GM19372 (cell line): ENCODE results near the gene RBMS1.
"Not testable (repeated sequence)": the region's sequence is repeated elsewhere in the genome, so short reads cannot be mapped to it uniquely, and the experiment has no call there.

Source experiments
- ATAC-seq: cut with Tn5 transposase; IDR thresholded peaks from one replicate; pipeline ENCODE4 v1.9.1; 2021; ENCODE audit warnings: mild to moderate bottlenecking, low read depth, moderate library complexity; ENCODE audit not compliant: unreplicated experiment

The RBMS1 gene

GRCh38 chr2:160505256-160505655 lies 11.6 kb upstream of the RBMS1 start:
- no peak for ATAC-seq

DNA sequence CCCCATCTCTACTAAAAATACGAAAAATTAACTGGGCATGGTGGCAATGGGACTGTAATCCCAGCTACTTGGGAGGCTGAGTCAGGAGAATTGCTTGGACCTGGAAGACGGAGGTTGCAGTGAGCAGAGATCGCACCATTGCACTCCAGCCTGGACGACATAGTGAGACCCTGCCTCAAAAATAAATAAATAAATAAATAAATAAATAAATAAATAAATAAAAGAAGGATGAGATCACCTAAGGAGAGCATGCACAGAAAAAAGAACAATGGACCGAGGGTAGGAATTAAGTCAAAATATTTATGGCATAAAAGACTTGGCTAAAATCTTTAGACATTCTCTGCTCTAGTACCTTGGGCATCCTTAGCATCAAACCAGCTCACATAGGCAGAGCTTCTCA lies 8.9 kb upstream of the RBMS1 start:
- ATAC-seq = no peak

DNA sequence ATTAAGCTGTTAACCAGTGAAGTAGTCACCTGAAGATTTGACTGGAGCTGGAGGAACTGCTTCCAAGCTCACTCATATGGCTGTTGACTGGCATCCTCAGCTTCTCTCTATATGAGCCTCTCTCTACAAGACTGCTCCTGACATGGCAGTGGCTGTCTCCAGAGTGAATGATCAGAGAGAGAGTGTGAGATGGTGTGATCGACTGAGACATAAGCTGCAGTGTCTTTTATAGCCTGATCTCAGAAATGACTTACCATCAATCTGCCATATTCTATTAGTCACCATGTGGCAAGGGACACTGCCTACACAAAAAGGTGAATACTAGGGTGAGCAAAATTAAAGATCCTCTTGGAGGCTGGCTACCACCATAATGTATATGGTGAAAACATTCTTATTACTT lies 7.8 kb upstream of the RBMS1 start:
- ATAC-seq = no peak

DNA sequence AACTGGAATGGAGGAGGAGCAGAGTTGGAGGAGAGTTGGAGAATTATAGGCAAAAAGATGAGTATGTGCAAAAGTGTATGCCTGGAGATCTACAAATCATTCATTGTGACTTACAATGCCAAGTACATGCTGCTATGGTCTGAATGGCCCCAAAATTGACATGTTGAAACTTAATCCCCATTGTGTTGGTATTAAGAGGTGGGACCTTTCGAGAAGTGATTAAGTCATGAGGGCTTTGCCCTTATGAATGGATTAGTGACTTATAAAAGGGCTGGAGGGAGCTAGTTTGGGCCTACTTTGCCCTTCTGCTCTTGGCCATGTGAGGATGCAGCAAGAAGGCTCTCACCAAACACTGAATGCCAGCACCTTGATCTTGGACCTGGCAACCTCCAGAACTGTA lies 6.3 kb upstream of the RBMS1 start:
- ATAC-seq = no peak

- ATAC-seq = no peak
These were observed 4.5 kb upstream of the RBMS1 start for GRCh38 chr2:160498137-160498536.

DNA sequence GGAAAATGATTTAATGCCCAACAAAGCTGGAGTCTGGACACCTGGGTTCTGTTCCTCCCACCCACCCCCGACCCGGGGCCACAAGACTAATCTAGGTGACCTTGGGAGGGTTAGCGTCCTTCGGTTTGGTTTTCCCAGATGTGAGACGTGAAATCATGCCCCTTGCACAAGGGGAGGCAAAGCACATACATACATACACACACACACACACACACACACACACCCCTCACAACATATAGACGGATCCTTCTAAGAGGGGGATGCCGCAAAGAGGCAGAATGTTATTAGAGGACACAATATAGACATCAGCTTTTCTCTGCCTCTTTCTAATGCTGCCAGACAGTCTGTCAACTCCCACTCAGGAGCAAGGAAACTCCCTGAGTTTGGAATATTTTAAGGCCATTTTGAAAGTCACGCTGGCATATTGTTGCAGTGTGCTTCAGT lies 616 bp upstream of the RBMS1 start:
- ATAC-seq = no peak

GRCh38 chr2:160492401-160493226 lies 993 bp downstream of the RBMS1 start:
- peak; percentile 48 for ATAC-seq

DNA sequence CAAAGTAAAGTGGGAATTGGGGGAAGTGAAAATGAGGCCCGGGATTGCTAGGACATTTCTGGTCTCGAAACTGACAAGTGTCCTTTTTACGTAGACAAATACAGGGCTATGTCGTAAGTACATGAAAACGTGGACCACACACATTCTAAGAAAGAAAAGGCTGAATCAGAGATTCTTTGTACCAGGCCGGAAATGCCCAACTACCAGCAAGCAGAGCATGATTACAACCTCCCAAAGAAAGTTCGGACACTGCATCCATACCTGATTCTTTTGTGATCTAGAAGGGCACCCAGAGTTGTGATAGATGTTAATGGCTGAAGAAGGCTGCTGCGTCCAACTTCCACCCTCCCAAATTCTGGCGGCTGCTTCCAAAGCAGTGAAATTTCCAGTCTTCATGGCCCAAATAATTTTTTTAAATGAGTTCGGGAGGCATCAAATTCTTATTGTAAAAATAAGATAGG lies 1.7 kb downstream of the RBMS1 start:
- ATAC-seq = no peak

DNA sequence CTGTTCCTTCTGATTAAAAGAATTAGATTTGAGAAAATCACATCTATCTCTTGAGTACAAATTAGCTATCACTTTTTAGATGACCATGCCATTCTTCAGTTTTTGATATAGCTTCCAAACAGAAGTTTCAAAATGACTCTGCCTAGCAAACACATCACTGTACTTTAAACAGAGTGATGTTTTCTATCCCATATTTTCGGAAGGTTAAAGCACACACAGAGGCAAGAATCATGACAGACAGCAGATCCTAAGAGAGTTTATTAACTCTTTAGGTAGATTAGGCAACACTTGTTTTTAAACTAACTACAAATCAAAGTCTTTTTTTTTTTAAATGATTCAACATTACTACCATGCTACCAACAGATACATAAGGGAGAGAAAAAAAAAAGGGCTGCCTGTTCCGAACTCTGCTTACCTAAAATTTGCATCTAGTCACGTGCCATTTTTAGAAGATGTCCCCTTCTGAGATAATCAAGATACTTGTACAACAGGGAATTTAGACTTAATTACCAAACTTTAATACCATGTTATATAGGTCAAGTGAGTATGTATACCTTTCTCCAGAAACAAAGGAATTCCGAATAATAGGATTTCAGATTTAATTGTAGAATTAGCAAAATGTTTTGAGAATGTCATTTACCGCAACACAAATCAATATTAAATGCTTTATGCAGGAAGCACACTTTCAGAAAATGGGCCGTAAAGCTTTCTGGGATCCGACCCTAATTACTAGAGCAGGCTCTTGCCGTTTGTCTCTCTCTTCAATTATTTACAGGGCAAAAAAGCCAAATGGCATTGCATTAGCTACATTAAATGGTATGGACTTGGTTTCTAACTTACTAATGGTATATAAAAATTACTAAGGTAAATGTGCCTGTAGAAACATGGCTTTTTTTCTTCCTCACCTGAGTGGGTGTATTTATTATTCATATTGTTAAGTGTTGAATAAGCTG lies 2.6 kb downstream of the RBMS1 start:
- ATAC-seq = no peak

DNA sequence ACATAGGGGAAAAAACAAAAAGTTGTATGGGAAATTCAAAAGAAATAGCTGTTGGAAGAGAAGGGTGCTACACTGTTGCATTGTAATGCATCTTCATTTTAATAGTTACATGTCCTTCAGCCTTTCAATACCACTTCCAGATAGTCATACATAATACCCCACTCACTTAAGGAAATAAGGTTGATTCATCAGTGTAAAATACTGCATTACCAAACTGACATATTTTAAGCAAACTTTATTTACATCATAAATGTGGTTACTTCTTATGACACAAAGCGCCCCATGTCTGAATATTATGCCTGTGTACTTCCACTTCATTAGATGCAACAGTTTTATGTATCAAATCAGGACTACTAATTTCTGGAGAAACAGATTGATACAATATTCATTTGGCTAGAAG lies 4.5 kb downstream of the RBMS1 start:
- no peak for ATAC-seq

DNA sequence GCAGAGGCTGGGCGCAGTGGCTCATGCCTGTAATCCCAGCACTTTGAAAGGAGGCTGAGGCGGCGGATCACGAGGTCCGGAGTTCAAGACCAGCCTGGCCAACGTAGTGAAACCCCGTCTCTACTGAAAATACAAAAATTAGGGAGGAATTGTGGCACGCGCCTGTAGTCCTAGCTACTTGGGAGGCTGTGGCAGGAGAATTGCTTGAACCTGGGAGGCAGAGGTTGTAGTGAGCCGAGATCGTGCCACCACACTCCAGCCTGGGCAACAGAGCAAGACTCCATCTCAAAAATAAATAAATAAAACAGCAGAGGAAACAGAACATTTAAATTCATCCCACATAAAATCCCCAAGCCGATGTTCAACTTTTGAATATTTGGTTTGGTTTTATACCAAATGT lies 5.3 kb downstream of the RBMS1 start:
- ATAC-seq = not testable (repeated sequence)

DNA sequence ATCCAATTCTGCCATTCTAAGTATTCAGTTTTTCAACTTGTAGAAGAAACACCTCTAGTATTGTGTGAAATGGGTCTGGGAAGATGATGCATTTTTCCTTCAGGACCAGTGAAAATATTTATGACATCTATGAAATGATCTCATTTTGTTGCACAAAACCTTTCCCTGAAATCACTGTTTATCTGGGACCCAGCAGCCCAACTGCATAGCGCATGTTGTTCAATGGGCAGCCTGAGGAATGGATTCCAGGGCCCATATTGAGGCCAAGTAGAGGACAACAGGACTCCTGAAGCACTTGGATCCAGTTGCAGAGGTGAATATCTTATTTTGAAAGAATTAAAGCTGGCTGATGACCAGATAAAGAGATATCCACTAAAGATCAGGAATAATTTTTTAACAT lies 7.3 kb downstream of the RBMS1 start:
- ATAC-seq = no peak

DNA sequence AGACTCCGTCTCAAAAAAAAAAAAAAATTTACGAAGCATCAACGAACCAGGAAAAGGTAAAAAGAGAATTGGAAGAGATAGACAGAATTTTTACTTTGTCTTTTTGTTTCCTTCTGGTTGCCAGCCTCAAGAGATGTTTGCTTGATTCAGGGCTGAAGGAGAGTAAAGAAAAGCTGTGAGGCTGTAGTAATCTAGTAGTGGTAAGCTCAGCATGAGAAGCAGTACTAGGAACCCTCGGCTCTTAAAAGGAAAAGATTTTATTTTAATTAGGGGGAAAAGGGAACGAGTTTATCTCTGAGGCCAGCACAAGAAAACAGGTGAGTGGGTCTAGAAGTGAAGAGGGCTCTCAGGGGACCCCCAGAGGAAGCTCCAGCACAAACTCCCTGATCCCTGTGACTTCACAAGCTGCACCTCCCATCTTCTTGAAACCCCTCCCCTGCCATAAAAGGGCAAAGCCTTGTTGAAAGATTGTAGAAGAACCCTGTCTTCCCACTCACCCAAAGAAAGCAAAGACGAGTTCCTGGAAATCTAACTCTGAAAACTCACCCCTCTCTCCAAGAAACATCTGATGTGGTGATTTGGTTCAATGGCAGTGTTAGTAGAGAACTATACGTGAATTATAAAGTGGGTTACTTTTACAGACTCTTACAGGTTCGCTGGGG lies 8.6 kb downstream of the RBMS1 start:
- no peak for ATAC-seq

GRCh38 chr2:160482673-160483072 lies 10.9 kb downstream of the RBMS1 start:
- ATAC-seq = no peak

DNA sequence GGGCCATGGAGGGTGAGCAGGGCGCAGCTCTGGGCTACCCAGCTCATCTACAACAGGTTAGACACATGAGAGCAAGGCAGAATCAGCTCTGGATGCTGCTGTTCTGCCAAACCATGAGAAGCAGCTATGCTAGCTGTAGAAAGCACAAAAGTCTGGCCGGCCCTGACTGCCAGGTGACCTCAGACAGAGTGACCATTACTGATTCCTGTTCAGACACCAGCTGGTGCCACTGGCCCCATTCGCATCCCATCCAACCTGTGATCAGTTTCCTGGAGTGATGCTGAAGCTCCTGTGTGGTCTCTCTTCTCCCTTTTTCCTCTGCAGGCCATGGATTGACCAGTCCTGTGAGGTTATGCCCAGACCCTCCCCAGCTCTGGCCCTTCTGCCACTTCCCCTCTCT lies 14.3 kb downstream of the RBMS1 start:
- no peak for ATAC-seq

GRCh38 chr2:160478660-160479059 lies 14.9 kb downstream of the RBMS1 start:
- no peak for ATAC-seq

DNA sequence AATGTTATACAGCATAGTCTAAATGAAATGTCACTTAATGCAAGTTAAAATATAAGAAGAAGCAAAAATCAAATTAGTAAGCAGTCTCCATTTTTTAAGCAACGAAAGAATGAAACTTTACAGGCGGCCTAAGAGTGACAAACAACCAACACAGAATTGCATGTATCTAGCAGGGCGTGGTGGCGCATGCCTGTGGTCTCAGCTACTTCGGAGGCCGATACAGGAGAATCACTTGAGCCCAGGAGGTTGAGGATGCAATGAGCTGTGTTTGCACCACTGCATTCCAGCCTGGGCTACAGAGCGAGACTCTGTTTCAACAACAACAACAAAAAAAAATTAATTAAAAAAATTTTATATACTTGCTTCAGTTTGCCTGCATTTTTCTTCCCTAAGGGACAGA lies 16.6 kb downstream of the RBMS1 start:
- ATAC-seq = no peak

DNA sequence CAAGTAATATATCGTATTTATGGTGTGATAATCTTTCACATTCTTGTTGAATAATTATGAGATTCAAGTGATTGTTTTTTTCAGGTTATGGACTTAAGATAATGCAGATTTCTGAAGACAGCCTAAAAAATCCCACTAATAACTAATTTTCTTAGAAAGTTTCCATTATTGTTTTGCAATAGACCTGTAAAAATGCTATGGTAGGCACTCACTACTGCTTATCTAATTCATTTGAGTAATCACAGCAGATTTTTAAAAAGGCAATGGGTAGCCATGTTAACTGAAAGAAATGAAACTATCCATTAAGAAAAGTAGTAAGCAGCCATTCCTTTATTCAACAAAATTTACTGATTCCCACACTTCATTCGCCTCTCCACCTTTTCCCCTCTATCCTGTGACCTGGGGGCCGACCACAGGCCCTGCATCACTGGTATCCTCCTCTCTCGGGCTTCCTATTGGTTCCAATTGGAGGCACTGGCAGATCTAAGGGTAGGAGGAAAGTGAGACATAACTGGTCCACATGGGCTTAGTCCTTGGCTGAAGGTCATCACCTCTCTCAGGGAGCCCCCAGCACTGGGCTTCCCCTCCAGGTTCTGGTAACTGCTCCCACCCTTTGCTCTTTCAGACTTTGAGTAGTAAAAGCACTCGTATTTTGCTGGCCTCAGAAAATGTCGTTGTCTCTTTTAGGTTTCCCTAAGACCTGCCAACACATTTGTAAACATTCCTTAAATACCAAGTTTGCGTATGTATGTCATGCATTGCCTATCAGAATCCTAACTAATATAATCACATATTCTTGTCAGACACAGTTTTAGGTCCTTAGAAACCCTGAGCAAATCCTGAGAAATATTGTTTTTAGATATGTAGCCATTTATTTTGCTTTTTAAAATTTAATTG lies 18.5 kb downstream of the RBMS1 start:
- no peak for ATAC-seq

DNA sequence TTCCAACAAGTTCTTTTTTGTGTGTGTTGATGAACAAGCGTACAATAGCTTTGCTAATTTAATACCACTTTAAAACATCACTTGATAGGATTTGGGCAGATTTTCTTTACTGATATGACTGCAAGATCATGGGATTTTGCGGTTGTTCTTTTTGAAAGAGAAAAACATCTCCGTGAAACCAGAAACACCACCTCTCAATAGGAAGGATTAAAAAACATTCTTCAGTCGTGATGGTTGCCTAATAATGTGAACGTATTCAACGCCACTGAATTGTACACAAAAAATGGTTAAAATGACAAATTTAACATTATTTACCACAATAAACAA lies 19.3 kb downstream of the RBMS1 start:
- no peak for ATAC-seq
